Measurements from ENCODE around the gene TIMP3.

Gene TIMP3

GRCh38 chr22:32803738-32804435 is 2.4 kb downstream of the TIMP3 start:
- Histone ChIP-seq H3K4me3 (peak overlapping the region; percentile 10 to 74 (median 54)), H3K27ac (peak overlapping the region in 10 of 21 experiments; percentile 11 to 82 (median 62))

GRCh38 chr22:32804531-32805360 is 3.2 kb downstream of the TIMP3 start:
- peak overlapping the region in 8 of 21 experiments; percentile 24 to 81 (median 66) for H3K27ac ChIP-seq
- peak overlapping the region in 4 of 7 experiments; percentile 10 to 74 (median 56) for H3K4me3 ChIP-seq

GRCh38 chr22:32805361-32805881 is 3.9 kb downstream of the TIMP3 start:
- H3K27ac ChIP-seq, result peak overlapping the region in 2 of 21 experiments; percentile 66 to 79
- peak overlapping the region in 1 of 7 experiments; percentile 74 for H3K4me3 ChIP-seq

DNA sequence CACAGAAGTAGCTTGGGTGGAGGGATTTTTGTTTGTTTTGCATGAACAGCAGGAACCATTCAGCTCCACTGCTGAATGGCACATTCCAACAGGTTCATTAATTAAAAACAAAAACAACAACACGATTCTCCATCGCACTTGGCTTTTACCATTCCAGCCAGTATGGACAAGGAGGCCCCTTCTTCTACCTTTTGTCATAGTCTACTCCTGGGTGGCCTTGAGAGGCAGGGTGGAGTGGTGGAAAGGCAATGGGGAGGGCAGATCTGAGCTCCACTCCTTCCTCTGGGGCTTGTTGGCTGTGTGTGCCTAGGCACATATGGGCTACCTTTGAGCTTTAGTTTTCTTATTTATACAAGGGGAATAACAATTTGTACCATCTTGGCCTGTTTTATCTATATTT is 4.8 kb downstream of the TIMP3 start:
- no peak overlapping the region for H3K27ac ChIP-seq
- no peak overlapping the region for H3K4me3 ChIP-seq

GRCh38 chr22:32808038-32808445 is 6.5 kb downstream of the TIMP3 start:
- Histone ChIP-seq H3K4me3 (no peak overlapping the region), H3K27ac (no peak overlapping the region)

DNA sequence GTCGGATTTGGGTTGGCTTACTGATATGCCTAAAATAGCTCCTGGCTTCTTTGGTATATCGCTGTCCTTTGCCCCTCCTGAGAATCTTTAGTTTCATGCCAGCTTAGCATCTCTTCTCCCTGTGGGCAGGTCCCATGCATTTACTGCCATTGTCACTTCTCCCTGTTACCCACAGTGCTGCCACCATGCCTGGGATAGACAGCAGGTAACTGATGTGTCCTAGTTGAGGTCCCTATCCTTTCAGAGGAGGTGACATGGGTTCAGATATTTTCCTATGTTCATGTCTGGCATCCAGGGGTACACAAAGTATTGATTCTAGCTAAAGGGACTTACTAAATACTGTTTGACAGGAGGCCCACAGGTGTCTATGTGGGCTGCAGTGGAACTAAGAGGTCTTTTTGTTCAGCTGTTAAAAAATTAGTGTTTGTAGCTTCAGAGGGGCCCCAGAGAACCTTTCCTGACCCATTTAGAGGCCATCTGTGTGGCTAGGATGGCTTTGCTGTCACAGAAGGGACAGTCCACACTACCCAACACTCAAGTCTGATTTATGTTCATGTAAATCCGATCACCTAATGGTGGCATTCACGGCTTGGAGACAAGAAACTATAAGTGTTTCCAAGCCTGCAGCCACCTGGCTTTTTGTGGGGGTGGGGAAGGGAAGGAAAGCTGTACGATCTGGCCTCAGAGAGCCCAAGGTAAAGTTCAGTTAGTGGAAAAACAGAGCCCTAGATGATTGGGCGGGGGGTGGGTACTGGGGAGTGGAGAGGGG is 8.5 kb downstream of the TIMP3 start:
- Histone ChIP-seq H3K4me3 (no peak overlapping the region), H3K27ac (no peak overlapping the region)

- Histone ChIP-seq H3K27ac (no peak overlapping the region), H3K4me3 (no peak overlapping the region)
These were observed 9.1 kb downstream of the TIMP3 start for GRCh38 chr22:32810555-32811133.

DNA sequence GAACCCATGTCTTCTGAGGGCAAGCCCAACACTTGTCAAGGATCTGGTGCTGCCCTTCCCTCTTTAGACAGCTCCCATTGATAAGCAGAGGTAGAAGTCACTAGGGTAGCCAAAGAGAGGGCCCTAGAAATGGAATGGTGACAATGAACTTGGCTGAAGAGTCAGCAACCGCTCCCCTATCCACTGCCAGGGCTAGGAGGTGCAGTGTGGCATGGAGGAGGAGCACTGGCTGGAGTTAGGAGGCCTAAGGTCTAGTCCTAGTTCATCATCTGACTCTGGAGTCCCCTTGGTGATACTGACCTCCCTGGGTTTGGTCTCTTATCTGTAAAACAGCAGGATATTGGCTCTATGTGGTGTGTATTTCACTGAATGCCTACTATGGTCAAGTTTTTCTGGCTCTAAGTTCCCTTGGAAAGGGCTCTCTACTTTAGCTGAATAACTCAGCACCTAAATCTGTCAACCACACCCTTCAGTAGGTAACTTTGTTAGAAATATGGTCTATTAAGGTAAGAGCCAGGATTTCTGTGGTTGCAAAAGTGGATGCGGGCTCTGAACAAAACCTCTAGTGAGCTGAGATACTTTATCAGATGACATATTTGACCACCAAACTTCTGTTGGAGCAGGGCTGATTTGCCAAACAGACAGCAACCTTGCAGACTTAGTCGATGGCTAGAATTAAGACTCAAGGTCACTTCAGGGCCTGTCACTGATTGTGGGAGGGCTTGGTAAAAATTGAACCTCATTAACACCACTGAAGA is 10.5 kb downstream of the TIMP3 start:
- H3K27ac ChIP-seq, result no peak overlapping the region

GRCh38 chr22:32814285-32814860 is 12.9 kb downstream of the TIMP3 start:
- no peak overlapping the region for H3K27ac ChIP-seq
- H3K4me3 ChIP-seq, result no peak overlapping the region

More for the DNA sequence above, 10.5 kb downstream of the TIMP3 start:
- H3K4me3 ChIP-seq, result no peak overlapping the region

- H3K27ac ChIP-seq, result no peak overlapping the region
- H3K4me3 ChIP-seq, result no peak overlapping the region
These were observed 13.6 kb downstream of the TIMP3 start for GRCh38 chr22:32815059-32815458.

- no peak overlapping the region for H3K4me3 ChIP-seq
- H3K27ac ChIP-seq, result peak overlapping the region in 1 of 21 experiments; percentile 26
These were observed 14.4 kb downstream of the TIMP3 start for GRCh38 chr22:32815943-32816342.

DNA sequence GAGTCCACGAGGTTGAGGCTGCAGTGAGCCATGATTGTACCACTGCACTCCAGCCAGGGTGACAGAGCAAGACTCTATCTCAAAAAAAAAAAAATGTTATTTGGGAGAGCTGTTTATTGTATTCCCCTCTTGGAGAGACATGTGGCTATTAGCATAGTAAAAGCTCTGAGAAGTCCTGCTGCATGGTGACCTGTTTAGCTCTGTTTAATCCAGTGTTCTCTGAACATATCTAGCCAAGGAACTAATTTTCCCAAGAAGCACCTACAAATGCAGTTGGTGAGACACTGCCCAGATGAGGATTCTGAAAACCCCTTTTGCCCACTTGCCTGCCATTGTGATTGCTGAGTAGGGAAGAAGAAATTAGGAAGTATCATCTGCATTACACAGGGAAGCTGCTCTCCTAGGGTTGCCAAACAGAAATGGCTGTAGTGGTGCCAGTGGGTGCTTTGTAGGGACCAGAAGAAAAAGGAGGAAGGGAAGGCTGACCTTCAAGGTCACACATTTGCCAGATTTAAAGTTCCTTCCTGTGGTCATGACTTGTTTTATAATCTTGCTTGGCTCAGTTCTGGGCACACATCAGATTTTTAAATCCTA is 15.7 kb downstream of the TIMP3 start:
- no peak overlapping the region for H3K27ac ChIP-seq

DNA sequence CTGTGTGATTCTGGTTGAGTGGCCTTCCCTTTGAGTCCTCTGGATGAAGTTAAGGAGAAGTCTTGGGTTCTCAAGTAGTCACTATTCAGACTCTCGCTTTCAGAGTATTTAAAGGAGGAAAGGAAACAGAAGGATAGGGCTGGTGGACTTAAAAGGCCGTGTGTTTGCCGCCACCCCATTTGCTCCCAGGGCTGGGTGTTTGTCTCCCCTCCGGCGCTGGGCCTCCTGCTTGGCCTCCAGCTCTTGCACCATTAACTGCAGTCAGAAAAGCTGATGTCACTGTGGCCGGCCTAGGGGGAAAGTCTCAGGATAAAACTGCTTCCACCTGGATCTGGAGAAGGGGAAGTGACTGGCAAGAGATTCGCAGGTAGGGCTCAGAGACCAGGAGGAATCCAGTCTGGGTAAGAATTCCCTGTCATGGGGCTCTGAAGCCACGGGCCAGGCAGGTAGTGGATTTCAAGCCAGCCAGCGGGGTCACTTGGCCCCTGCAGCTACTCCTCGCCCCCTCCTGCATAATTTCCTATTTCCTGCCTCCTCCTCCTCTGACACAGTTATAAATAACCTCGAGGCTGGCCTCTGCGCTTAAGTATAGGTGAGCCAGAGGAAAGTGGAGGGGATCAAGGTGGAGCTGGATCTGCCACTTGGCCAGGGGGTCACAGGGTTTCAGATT is 17.1 kb downstream of the TIMP3 start:
- peak overlapping the region in 3 of 21 experiments; percentile 8 to 45 (median 30) for H3K27ac ChIP-seq
- H3K4me3 ChIP-seq, result no peak overlapping the region

More for the DNA sequence above, 15.7 kb downstream of the TIMP3 start:
- no peak overlapping the region for H3K4me3 ChIP-seq

GRCh38 chr22:32819120-32819519 is 17.6 kb downstream of the TIMP3 start:
- H3K4me3 ChIP-seq, result no peak overlapping the region

DNA sequence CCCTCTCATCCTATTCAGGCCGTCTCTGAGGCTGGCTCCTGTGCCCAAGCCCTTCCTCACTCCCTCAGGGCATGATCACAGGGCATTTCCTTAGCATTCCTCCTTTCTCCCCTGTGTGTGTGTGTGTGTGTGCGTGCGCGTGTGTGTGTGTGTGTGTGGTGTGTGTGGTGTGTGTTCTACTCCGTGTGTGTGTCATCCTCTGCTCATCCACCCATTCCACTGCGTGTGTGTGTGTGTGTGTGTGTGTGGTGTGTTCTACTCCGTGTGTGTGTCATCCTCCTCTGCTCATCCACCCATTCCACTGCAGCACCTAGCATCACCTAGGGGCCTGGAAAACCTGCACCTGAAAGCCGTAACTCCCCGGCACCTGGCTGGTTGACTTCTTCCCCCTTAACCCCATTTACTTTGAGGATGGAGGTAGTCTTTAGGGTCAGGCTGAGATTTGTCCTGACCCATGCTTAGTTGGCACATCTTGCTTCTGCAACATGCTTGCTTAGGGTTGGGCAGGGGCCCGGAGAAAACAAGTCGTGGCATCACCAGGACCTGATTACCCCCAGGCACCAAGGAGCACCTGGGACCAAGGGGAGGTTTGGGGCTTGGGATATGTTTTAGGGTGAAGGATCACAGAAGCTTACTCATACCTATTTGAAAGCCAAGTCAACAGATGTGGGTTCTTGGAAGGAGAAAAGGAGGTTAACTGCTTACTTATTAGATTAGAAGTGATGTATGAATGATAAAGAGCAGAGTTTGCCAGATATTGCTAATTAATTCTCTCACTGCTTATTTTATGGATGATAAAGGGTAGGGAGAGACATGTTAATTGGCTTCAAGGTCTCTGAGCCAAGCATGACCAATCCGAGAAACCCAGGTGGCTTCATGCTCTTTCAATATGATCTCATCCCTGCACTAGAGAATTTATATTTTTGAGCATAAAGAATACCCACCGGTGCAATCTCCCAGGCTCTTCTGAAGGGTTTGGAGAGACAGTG is 18.9 kb downstream of the TIMP3 start:
- H3K27ac ChIP-seq, result peak overlapping the region in 2 of 21 experiments; percentile 1 to 33
- H3K4me3 ChIP-seq, result no peak overlapping the region

More at GRCh38 chr22:32819120-32819519, 17.6 kb downstream of the TIMP3 start:
- H3K27ac ChIP-seq, result peak overlapping the region in 3 of 21 experiments; percentile 8 to 45 (median 30)

DNA sequence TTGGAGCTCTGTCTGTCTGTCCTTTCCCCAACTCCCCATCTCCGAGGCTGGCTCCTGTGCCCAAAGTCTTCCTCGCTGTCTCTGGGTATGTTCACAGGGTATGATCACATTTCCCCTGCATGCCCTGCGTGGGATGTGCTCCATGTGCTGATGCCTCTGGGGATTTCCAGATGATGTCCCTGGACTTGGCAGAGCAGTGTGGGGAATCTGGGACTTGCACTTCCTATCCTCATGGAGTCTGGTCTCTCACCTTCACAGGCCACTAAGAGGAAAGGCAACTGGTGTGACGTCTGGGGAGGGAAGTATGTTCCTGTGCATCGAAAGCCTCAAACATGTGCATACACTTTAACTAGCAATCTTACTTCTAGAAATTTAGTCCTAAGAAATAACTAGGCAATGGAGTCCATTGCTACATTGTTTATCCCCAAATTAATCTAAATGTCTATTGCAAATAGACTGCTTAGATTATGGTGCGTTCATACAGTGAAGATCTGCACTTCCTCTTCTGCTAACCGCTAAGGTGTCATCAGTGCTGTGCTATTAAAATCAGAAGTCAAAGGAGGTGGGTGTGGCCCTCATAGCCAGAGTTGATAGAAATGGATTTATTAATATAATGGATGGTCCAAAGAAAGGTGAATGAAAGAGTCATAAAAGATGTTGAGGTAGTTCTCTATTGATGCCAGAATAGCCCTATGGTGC is 20.8 kb downstream of the TIMP3 start:
- Histone ChIP-seq H3K4me3 (no peak overlapping the region), H3K27ac (no peak overlapping the region)
